Colonic mucosa (tissue), 4 donors: ENCODE data around the gene HLA-A. TPM values are rescaled to one million over a fixed set of nuclear protein-coding genes. Genes with fewer than 3 reads are reported as not detected.

Experiments
- DNase-seq: peaks from one replicate; pipeline ENCODE4 v3.0.0-alpha.2; 2020
- H3K27ac ChIP-seq: fragments of 200-600 bp; one replicate; pipeline ENCODE4 v1.8.0; 2021
- H3K27me3 ChIP-seq: fragments of 200-600 bp; one replicate; pipeline ENCODE4 v1.8.0; 2021
- H3K36me3 ChIP-seq: fragments of 200-600 bp; one replicate; pipeline ENCODE4 v1.8.0; 2021
- H3K4me1 ChIP-seq: fragments of 200-600 bp; one replicate; pipeline ENCODE4 v1.8.0; 2021; ENCODE audit warnings: mild to moderate bottlenecking
- H3K4me3 ChIP-seq: fragments of 200-600 bp; one replicate; pipeline ENCODE4 v1.8.0; 2021
- H3K9ac ChIP-seq, 2 donors: one replicate each; pipeline ENCODE4 v1.7.0; 2013; ENCODE audit warnings: control low read depth in 2 of 2, low read depth in 2 of 2, low read length in 2 of 2
- H3K9me3 ChIP-seq: fragments of 200-600 bp; one replicate; pipeline ENCODE4 v1.8.0; 2021
- intact Hi-C: fragments of 100-400 bp; cut with DNase I; formaldehyde crosslinking; loops from one replicate; pipeline ENCODE4 v1.14.1; 2022
- total RNA-seq, 2 donors: library from RNA; stranded (reverse); fragmentation: NEBNext Ultra II Directional in 1 of 2; extraction: Animal tissue kit (Norgen Biotek cat#: 25700) in 1 of 2; gene quantifications; one replicate each; pipeline ENCODE4 v1.2.1, GENCODE V29; 2021
- TF ChIP-seq, protein P1 (sequence below): fragments of 200-600 bp; IDR thresholded peaks from one replicate; pipeline ENCODE4 v1.8.0; 2022; ENCODE audit warnings: antibody characterized with exemption, mild to moderate bottlenecking
- donor health status: healthy.
- donor health status: DM: no; HTN: no; CAD: no.
- donor health status: DM: no; HTN: no; CAD: no.

HLA-A gene
- total RNA-seq, 2 donors from 2014 or later, result 1,045 to 1,898 TPM

DNA sequence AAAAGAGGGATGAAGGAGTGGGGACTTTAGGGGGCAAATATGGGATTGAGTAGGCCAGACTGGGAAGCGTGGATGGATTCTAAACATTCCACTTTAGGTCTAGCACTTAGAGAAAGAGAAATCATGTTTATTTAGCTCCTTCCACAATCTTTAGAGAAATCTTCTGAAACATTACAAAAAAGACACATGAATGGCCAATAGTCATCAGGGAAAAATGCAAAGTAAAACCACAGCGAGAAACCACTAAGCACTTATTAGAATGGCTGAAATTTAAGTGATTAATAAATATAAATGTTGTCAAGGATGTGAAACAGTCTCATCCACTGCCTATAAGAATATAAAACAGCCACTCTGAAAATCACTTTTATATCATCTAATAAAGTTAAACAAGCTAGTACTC is 46.9 kb downstream of the HLA-A start:
- Histone ChIP-seq H3K9ac (no peak overlapping the region), H3K27ac (no peak overlapping the region), H3K9me3 (no peaks in the 10 kb centered on the region), H3K4me1 (no peaks in the 10 kb centered on the region), H3K36me3 (no peaks in the 10 kb centered on the region), H3K27me3 (no peaks in the 10 kb centered on the region), H3K4me3 (no peak overlapping the region)
- TF ChIP-seq, protein P1, sequence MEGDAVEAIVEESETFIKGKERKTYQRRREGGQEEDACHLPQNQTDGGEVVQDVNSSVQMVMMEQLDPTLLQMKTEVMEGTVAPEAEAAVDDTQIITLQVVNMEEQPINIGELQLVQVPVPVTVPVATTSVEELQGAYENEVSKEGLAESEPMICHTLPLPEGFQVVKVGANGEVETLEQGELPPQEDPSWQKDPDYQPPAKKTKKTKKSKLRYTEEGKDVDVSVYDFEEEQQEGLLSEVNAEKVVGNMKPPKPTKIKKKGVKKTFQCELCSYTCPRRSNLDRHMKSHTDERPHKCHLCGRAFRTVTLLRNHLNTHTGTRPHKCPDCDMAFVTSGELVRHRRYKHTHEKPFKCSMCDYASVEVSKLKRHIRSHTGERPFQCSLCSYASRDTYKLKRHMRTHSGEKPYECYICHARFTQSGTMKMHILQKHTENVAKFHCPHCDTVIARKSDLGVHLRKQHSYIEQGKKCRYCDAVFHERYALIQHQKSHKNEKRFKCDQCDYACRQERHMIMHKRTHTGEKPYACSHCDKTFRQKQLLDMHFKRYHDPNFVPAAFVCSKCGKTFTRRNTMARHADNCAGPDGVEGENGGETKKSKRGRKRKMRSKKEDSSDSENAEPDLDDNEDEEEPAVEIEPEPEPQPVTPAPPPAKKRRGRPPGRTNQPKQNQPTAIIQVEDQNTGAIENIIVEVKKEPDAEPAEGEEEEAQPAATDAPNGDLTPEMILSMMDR, result no peak
- DNase-seq, result no peak
- intact Hi-C loops, result no loop called here

DNA sequence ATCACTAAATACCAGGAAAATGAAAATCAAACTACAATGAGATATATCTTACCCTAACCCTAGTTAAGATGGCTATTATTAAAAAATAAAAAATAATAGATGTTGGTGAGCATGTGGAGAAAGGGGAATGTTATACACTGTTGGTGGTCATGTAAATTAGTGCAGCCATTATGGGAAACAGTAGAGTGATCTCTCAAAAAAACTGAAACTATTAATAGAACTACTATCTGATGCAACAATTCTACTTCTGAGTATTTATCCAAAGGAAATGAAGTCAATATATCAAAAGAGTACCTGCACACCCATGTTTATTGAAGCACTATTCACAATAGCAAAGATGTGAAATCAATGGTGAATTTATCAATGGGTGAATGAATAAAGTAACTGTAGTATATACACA is 48.6 kb downstream of the HLA-A start:
- no peak overlapping the region for H3K9ac ChIP-seq
- H3K9me3 ChIP-seq, result no peaks in the 10 kb centered on the region
- no peaks in the 10 kb centered on the region for H3K27me3 ChIP-seq
- H3K4me1 ChIP-seq, result no peaks in the 10 kb centered on the region
- intact Hi-C loops, result no loop called here
- DNase-seq, result no peak
- no peaks in the 10 kb centered on the region for H3K36me3 ChIP-seq
- TF ChIP-seq, protein P1, result no peak
- H3K27ac ChIP-seq, result no peak overlapping the region
- no peak overlapping the region for H3K4me3 ChIP-seq

DNA sequence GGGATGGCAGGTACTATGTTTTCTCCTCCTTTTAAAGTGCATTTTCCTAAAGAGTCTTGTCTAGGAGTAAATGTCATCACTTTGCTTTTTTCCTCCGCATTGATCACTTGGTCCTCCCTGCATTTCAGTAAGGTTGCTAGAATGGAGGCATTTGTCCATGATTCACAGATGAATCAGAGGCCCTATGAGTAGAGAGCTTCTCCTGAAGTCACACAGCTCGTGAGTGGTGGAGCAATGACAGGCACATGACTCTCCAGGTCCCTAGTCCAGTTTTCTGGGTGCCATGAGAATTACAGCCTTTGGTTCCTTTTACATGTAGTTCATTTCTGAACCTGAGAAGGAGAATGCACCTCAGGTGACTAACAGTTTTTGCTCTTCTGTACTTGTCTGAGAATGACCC is 50.5 kb downstream of the HLA-A start:
- no peaks in the 10 kb centered on the region for H3K36me3 ChIP-seq
- H3K9me3 ChIP-seq, result no peaks in the 10 kb centered on the region
- no peaks in the 10 kb centered on the region for H3K27me3 ChIP-seq
- TF ChIP-seq, protein P1, result no peak
- no peak for DNase-seq
- H3K4me3 ChIP-seq, result no peak overlapping the region
- no peak overlapping the region for H3K27ac ChIP-seq
- H3K9ac ChIP-seq, result no peak overlapping the region
- intact Hi-C loops, result no loop called here
- H3K4me1 ChIP-seq, result no peaks in the 10 kb centered on the region

DNA sequence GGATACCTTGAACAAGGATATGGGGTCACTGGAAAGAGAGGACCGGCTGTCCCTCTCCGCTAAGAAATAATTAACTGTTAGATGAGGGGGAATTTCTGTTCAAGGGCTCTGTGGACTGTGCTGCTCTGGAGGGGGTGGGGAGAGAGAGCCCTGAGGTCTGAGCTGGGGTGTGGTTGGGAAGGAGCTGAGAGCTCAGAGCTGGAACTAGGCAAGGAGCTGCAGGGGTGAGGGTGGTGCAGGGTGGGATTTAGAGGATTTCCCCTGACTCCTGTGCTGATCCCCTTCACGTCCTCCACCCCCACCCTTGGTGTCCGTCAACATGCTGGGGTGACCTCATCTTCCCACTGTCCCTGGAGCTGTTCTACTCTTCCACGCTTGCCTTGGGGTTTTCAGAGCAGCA is 52.5 kb downstream of the HLA-A start:
- intact Hi-C loops, result no loop called here

DNA sequence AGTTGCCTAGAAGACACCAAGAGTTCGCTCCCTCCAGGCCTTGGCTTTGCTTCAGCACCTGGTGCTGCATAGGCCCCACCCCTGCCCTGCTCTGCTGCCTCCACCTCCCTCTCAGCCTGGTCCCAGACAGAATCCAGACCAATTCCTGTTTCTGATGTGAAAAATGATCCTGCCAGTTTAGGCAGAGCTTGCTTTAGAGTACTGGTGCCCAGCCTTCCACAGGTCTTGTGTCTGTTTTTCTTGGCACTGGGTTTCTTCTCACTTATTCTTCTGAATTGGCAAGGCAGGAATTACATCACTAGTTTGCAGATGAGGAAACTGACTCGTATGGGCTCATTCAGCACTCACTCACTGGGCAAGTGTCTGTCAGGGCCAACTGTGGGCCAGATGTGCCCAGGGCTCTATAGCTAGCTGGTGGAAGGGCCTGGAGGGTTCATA is 53.0 kb downstream of the HLA-A start:
- Histone ChIP-seq H3K4me1 (no peaks in the 10 kb centered on the region), H3K4me3 (no peak overlapping the region), H3K27me3 (no peaks in the 10 kb centered on the region), H3K36me3 (no peaks in the 10 kb centered on the region), H3K9me3 (no peaks in the 10 kb centered on the region), H3K9ac (no peak overlapping the region), H3K27ac (no peak overlapping the region)
- intact Hi-C loops, result no loop called here
- TF ChIP-seq, protein P1, result no peak
- DNase-seq, result no peak

More for the DNA sequence above, 52.5 kb downstream of the HLA-A start:
- Histone ChIP-seq H3K36me3 (no peaks in the 10 kb centered on the region), H3K27ac (no peak overlapping the region), H3K9me3 (no peaks in the 10 kb centered on the region), H3K9ac (no peak overlapping the region), H3K4me1 (no peaks in the 10 kb centered on the region), H3K4me3 (no peak overlapping the region), H3K27me3 (no peaks in the 10 kb centered on the region)
- no peak for DNase-seq
- TF ChIP-seq, protein P1, result no peak

Other genes starting within 250 kb of the HLA-A start
- gene HLA-F, start 219.1 kb upstream of the HLA-A start, total RNA-seq, result 100 to 1,000 TPM in 1 of 2 donors, 10 to 100 TPM in 1; 58.8 to 201 TPM
- gene HLA-G, start 114.7 kb upstream of the HLA-A start, total RNA-seq, result 10 to 100 TPM; 55.3 to 91.3 TPM
- 10 to 100 TPM; 33.2 to 38.4 TPM for gene POLR1H, start 118.7 kb downstream of the HLA-A start, total RNA-seq
- 10 to 100 TPM; 77.9 to 87.1 TPM for gene PPP1R11, start 124.7 kb downstream of the HLA-A start, total RNA-seq
- 1 to 10 TPM in 1 of 2 donors, under 1 TPM in 1; 0.93 to 1.6 TPM for gene RNF39, start 133.2 kb downstream of the HLA-A start, total RNA-seq
- 10 to 100 TPM; 44.4 to 51.2 TPM for gene TRIM31, start 170.6 kb downstream of the HLA-A start, total RNA-seq
- gene TRIM40, start 193.6 kb downstream of the HLA-A start, total RNA-seq, result 10 to 100 TPM; 10.7 to 17.0 TPM
- 1 to 10 TPM; 3.8 to 3.9 TPM for gene TRIM10, start 218.7 kb downstream of the HLA-A start, total RNA-seq
- gene TRIM15, start 221.0 kb downstream of the HLA-A start, total RNA-seq, result 10 to 100 TPM; 26.8 to 47.3 TPM